Stimulated activated CD8-positive, alpha-beta memory T cell treated with anti-CD3 and anti-CD28 coated beads, Interleukin-15, amount 100 ng/mL, for 4 hours (primary cell): Measurements from ENCODE around the gene KIAA1755.

ENCODE experiments used
- DNase-seq, 2 donors: peaks; one replicate each; pipeline ENCODE4 v3.0.0-alpha.2; 2020; ENCODE audit warnings: low read depth in 2 of 2

The KIAA1755 gene

DNA sequence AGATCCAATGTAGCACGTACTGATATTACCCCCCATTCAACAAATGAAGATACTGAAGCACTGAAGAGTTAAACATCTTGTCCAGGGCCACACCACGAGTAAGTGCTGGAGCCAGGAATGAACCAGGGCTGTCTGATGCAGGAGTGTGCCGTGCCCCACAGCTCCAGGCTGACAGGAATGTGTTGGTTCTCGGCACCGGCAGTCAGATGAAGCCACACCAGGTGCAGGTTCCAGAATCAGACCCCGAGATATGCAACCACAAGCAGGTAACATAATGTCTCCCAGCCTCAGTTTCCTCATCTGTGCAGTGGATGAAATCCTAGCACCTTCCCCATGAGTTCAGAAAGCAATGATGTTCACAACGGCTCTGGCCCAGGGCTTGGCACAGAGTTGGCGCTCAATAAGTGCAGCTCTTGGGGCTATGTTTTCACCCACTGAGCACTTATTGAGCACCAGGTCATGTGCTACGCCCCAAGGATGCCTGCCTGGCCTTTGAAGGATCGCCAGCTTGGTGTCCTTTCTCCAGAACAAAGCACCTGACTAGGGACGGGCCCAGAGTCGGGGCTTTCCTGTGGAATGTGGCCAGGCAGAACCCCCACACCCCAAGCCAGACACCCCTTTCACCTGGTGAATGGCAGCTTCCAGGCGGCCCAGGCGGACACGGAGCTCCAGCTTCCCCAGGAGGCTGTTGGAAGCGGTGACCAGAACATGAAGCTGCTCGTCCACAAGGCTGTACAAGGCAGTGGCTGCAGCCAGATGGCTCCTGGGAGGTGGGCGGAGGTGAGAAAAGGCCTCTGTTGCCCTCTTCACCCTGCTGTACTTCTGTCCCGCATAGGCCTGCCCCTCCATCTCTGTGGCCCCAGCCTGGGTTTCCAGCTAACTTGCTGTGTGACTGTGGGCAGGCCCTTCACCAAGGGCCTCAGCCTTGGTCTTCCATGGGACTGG is 41.3 kb downstream of the KIAA1755 start:
- no peak for DNase-seq

DNA sequence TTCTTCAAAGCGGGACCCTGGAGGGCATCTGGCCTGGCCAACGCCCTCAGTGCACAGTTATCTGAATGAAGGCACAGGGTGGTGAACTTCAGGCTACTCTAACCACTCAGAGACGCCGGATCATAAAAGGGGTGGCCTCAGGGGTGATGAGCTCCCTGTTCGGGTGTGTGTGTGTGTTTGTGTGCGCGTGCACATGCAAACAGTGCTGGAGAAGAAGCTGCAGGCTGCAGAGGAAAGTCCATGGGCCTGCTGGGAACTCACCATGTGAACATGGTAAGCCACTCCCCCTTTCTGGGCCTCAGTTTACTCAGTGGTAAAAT is 42.0 kb downstream of the KIAA1755 start:
- no peak for DNase-seq

DNA sequence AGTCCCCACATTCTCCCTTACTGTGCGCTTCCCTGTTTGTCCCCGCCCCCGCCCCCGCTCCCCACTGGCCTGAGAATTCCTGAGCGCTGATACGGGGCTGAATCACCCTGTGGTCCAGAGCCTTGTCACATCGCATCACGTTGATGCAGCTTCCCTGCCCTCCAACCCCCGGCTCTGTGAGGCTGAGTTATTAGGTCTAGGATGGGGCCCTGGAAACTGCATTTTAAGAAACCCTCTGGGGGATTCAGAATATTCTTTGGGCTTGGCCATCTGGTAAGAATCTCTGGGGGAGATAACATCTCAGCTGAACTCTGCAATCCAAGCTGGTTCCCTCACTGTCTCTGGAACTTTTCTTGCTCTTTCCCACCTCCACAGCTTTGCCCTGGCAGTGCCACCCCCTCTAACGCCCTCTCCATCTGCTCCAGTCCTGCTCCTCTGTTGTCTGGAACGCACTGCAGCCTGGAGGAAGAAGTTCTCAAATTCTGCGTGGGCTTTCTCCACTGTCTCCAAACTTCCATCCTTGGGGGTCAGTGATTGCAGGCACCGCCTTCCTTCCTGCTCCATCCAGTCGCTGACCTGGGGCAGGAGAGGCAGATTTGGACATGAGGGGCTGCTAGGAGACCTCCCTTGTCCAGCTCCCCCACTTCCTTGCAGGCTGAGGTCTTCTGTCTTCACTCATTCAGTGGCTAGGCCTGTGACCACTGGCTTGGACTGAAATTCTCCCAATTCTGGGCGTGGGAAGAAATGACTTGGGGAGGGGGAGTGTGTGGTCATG is 42.6 kb downstream of the KIAA1755 start:
- no peak for DNase-seq

DNA sequence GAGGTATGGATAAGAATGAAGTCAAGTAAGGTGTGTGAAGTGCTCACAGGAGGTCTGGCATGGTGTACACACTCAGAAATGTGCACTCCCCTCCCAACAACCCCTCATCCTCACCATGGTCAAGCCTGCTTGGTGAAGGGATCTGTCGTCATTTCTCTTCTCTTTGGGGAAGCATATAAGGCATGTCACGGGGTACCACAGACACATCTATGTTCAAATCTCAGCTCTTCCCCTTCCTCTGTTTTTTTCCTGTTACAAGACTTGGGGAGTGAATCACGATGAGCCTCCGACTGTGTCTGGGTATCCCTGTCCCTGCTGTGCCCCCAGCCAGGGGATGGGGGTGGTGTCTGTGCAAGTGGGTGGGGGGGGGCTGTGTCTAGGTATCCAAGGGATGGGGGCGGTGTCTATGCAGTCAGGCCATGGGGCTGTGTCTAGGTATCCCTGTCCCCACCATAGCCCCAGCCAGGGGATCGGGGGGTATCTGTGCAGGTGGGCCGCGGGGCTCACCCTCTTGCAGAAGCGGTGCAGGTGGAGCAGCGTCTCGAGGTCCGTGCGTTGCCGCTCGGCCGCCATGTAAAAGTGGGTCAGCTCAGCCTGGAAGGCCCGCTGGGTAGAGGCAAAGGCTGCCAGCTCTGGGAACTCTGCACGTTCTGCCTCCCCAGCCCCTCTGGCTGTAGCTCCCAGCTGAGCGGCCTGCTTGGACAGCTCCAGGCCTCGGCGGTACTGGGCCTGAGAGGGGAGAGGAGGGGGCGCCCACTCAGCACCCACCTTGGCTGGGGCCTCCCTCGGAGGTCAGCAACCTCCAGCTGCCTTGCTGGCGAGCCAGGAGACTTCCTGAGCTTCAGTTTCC is 43.6 kb downstream of the KIAA1755 start:
- no peak for DNase-seq

DNA sequence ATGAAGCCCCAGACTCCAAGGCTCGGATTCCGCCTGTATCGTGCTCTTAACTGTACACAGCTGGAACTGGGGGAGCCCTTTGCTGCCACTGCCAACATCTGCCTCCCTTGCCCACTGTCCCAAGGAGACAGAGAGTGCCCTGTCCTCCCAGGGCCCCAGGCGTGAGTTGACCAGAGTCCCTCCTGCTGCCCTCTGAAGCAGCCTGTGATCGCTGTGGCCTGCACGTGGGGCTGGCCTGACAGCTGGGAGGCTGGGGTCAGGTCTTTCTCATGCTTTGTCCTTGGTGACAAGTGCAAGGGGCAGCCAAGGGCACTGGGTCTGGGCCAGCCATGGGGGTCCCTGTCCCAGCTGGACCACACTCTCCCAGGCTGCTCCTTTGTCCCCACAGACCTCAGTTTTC is 44.3 kb downstream of the KIAA1755 start:
- DNase-seq: no peak

DNA sequence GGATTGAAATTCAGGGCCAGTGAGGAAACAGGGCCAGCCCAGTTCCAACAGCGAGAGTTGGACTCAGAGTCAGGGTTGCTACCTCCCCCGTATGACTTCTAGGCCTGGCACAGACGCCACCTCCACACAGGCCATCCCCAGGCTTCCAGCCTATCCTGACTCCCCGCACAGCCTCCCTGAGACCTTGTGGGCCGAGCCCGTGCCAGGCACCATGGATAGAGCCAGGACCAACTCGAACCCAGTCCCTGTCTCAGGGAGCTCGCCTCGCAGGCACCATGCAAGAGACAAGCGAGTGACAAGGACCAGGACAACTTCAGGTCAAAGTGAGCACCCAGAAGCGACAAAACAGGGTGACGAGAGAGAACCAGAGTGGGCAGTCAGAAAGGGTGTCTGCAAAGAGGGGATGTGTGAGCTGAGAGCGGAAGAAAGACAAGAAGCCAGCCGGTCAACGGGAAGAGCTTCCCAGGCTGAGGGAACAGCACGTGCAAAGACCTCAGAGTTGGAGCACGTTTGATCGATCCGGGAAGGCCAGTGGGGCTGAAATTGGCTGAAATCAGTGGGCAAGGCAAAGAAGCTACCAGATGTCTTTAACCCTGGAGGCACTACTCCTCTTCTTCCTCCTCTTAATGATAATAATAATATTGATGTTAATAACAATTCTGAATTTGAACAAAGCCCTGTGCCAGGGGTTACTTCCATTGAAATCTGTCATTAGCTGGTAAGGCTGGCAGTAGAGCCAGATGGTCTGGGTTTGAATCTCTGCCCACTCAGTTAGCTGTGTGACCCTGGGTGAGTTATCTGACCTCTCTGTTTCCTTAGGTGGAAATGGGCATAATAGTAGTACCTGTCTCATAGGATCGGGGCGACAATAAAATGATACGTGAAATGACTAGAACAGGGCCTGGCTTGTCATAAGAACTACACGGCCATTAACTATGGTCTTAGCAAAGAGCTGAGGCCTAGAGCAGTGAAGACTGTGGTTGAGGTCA is 45.0 kb downstream of the KIAA1755 start:
- no peak for DNase-seq

DNA sequence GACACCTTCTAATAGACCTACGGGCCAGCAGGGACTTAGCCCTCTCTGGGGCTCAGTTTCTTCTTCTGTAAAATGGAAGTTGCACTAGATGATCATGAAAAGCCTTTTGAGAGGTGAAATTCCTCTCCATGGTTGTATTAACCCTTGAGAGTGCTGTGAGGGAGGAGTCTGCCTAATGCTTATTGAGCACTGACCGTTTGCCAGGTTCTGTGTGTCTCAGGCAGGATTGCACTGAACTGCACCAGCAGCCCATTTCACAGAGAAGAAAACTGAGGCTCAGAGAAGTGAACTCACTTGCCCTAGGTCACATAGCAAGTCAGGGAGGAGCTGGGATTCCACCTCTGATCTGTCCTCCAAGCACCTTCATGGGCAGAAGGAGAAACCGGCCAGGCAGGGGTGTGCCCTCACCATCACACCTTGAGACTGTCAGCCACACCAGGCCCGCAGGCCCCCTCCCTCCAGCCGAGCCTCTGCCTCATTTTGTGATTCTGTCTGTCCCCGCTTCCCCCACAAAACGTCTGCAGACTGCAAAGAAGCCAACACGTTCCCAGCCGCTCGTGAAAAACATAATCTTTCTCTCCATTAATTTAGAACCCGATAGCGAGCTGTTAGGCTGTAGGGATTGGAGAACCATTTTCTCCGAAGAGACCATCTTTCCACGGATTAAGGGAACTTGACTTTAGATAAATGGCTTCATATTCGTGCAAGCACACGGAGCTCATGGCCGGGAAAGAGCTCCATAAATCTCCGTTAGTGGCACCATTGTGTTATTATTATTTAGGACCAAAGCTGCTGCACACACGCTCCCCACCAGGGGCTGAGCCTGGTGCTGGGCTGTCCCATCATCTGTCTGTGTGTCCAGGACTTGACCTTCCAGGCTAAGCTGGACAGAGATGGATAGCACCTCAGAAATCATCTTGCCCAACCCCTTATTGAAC is 46.0 kb downstream of the KIAA1755 start:
- DNase-seq: no peak

DNA sequence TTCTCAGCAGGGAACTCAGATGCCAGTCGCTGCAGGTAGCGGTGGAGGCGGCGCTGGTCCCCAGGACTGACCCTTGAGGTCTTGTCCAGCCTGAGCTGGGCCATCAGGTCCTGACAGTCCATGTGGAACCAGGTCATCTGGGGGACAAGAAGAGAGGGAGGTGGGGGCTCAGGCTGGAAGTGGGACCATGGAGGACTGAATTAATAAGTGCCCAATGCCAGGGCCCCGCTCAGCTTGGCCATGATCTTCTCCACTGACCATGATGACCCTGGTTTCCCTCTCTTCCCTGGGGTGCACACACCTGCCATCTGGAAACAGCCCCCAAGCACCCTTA is 47.0 kb downstream of the KIAA1755 start:
- DNase-seq: no peak

DNA sequence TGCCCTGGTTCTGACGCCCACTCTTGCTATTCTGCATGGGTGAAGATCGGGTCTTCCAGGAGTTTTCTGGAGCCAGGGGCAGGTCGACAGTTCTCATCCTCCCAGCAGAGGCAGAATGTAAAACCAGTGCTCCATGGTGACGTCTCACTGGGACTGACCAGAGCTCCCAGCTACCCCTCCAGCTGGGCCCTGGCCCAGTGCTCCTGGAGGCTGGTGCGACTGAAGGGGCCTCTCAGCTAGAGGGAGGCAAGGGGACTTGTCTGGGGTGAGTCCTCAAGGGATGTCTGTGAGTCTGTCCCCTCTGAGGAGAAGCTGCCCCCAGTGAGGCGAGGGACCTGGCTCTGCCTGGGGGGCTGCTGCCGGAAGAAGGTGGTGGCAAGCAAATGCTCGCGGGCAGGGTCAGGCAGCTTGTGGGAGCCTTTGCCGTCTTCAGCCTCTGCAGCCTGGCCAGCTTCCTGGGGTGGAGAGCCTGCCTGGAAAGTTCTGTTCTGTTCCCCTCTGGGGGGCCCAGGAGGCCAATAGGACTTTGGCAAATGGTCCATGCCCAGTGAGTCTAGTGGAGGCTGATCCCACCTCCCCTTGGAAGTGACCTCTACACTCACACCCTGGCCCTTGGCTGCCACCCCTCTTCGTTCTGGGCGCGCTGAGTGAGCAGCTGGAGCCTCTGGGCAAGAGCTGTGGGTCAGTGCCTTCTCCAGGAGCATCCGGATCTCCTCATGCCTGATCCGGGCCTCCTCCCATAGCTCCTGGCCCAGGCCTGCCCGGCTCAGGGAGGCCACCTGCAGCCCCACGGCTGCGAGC is 47.5 kb downstream of the KIAA1755 start:
- DNase-seq: no peak

DNA sequence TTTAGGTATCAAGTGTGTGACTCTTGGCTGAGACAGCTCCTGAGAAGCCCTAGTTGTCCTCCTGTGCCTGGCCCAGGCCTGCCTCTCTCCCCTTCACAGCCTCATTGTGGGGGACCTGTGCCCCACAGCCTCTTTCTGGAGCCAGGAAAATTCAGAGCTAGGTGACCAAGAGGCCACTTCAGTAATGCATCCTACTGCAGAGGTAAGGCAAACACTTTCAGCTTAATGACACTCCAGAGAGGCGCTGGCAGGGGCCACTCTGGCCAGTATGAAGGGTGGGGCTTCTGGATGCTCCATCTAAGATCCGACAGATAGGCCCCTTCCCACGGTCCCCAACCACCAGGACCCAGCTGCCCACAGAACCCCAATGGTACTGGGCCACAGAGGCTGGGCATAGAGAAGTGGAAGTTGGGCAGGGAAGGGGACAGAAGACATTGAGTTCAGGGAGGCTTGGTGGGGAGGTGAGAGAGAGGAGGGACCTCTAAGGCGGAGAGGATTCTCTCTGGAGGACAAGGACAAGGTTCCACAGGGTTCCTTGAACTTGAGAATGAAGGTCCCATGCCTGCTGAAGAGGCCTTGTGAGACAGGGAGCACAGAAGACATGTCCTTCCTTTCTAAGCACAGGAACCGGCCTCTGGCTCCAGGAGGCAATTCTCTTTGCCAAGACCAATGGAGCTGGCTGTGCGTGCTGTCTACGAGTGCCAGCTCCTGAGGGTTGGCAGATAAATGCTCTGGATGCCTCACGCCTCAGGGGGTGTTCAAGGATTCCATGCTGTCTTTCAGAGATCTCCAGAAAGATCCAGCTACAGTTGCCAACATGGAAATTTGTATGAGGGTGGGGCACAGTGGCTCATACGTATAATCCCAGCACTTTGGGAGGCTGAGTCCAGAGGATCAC is 49.1 kb downstream of the KIAA1755 start:
- no peak for DNase-seq

DNA sequence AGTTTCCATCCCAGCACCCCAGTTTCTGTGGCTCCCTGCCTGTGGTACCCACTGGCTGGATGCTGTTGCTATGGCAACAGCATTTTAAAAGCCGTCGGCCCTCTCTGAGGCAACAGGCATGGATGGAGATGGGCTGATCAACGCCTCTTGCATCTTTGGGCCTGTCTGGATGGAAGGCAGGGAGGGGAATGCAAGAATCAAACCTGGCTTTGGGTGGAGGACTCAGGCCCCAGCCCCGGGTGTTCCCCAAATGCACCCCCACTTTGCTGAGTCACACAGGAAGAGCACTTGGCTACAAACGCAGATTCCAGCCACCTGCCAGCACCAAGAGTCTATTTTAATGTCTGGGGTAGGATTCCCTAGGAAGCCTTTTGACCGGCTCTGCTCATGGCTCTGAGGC is 49.8 kb downstream of the KIAA1755 start:
- DNase-seq: no peak

DNA sequence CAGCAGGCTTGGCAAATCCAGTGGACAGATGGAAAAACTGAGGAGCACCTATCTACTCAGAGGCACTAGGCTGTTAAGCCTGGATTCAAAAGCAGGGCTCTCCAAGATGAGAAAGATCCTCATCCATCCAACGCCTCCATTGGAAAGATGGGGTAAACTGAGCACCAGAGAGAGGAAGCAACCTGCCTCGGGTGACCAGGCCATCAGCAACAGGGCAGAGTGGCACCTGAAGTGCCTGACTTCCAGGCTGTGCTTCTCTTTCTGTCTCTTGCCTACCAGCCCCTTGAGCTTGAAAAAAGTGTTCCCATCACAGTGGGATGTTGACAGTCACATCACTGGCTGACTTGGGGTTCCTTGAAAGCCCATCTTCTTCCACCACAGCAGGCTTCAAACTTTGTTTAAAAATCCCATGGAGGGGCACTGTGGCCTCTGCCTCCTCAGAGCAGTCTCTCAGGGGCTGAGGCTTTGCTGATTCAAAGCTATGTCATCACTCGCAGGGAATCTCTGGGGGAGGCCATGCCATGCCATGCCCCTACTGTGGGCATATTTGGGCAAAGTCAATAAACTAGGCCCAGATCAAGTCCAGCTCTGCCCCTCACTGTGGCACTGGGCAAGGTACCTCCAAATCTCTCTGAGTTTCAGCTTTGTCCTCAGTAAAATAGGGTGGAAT is 50.7 kb downstream of the KIAA1755 start:
- DNase-seq: no peak

DNA sequence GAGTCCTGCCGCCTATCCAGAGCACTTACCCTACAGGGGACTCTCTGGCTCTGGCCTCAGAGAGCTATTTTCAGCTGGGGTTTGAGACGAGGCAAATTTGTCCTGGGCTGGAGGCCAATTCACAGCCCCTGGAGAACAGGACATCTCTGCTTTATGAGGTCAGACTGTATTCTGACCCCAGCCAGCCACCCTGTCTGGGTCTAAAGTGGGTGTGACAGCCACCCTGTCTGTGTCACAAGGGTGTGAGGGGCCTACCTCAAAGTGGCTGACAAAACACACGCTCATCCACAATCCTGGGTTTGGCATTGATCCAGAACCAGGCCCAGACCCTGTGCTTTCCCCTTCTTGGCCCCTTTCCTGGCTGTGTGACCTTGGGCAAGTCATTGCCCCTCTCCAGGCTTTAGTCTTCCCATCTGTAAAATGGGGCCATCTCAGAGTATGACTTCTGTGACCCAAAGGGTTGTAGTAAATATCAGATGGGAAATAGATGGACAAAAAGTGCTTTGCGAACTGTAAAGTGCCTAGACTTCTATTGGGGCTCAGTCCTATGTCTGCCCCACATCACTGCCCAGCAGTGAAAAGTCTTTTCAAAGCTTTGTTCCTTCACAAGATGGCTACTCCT is 51.4 kb downstream of the KIAA1755 start:
- DNase-seq: no peak

DNA sequence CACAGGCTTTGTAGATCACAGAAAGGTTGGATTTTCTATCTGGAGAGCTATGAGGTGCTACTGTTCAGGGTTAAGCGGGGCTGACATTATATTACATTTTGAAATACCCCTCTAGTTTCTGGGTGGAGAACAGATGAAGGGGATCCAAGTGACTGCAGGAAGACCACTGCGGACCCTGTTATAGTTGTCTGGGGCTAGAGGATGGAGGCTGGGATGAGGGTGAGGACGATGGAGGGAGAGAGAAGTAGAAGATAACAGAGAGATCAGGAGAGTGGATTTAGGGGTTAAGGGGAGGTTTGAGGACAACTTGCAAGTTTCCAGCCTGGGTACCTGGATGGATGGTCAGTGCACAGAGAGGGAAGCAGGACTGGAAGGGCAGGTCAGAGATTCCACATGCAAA is 52.0 kb downstream of the KIAA1755 start:
- no peak for DNase-seq

DNA sequence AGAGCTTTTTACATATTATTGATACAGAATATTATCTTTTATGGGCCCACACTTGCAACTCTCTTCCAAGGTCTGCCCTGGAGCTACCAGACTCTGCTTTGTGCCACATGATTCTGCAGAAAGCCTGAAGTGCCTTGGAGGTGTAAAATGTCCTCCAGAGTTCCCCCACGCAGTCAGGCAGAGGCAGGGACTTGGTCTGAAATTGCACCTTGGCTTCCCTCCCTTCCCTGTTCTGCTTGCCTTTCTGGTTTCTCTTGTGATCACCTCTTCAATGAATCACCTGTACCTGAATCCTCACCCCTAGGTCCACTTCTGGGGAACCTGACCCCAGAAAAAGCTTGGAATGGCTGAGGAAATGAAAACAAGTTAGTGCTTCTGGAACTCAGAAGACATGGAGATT is 52.4 kb downstream of the KIAA1755 start:
- DNase-seq: no peak

DNA sequence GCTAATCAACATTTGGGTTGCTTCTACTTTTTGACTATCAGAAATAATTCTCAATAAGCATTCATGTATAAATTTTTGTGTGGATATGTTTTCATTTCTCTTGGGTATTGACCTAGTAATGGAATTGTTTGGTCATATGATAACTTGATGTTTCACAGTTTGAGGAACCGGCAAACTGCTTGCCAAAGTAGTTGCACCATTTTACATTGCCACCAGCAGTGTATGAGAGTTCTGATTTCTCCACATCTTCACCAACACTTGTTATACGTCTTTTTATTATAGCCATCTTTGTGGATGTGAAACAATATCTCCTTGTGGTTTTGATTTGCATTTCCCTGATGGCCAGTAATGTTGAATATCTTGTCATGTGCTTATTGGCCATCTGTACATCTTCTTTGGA is 52.9 kb downstream of the KIAA1755 start:
- DNase-seq: no peak

DNA sequence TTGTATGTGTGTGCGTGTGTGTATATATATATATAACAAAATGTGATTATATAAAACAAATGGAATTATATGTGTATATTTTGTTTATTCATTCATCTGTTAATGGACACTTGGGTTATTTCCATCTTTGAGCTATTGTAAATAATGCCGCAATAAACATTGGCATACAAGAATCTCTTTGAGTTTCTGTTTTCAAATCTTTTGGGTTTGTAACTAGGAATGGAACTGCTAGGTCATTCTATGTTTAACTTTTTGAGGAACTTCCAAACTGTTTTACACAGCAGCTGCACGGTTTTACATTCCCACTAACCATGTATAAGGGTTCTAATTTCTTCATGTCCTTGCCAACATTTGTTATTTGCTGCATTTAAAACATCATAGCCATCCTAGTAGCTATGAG is 55.5 kb downstream of the KIAA1755 start:
- DNase-seq: no peak
